Aorta (tissue), 5 donors: ENCODE measurements around the gene BLM. TPM values are rescaled to one million over a fixed set of nuclear protein-coding genes. Genes with fewer than 3 reads are reported as not detected.

Experiments used
- ATAC-seq: fragments of 200-7000 bp; cut with Tn5 transposase; one replicate; pipeline ENCODE4 v1.9.1; 2022; ENCODE audit warnings: moderate library complexity; ENCODE audit not compliant: low FRiP score
- DNase-seq, 2 donors: peaks; one replicate each; pipeline ENCODE4 v3.0.0-alpha.2; 2020
- H3K27ac ChIP-seq, 2 donors: one replicate each; pipeline ENCODE4 v1.5.1; 2013; ENCODE audit warnings: low read length in 2 of 2, mild to moderate bottlenecking in 2 of 2, moderate library complexity in 2 of 2, control low read depth in 1 of 2, inconsistent platforms in 1 of 2, low read depth in 1 of 2
- H3K27me3 ChIP-seq, 2 donors: one replicate each; pipeline ENCODE4 v1.6.1; 2013; ENCODE audit warnings: control low read depth in 1 of 2, low read length in 1 of 2, mild to moderate bottlenecking in 1 of 2, moderate library complexity in 1 of 2; ENCODE audit not compliant: insufficient read depth in 2 of 2, control insufficient read depth in 1 of 2
- H3K36me3 ChIP-seq, 2 donors: one replicate each; pipeline ENCODE4 v1.6.1; 2013; ENCODE audit warnings: control low read depth in 1 of 2, low read length in 1 of 2, mild to moderate bottlenecking in 1 of 2; ENCODE audit not compliant: insufficient read depth in 2 of 2, control insufficient read depth in 1 of 2
- H3K4me1 ChIP-seq, 2 donors: one replicate each; pipeline ENCODE4 v1.6.1; 2013; ENCODE audit warnings: low read length in 2 of 2, control low read depth in 1 of 2, mild to moderate bottlenecking in 1 of 2, moderate library complexity in 1 of 2; ENCODE audit not compliant: insufficient read depth in 2 of 2, control insufficient read depth in 1 of 2
- H3K4me3 ChIP-seq, 2 donors: one replicate each; pipeline ENCODE4 v1.5.1; 2013; ENCODE audit warnings: low read length in 2 of 2, control low read depth in 1 of 2, mild to moderate bottlenecking in 1 of 2
- H3K9me3 ChIP-seq: one replicate; pipeline ENCODE4 v1.6.1; 2013; ENCODE audit warnings: mild to moderate bottlenecking, low read length; ENCODE audit not compliant: control insufficient read depth
- WGBS, 2 donors: extraction: QIAGEN DNeasy Blood & Tissue Kit; methylation state at CpG; one replicate each; pipeline ENCODE4 v1.1.7; 2013; 5-methylcytosine and 5-hydroxymethylcytosine counted together
- intact Hi-C, 2 donors: fragments of 100-400 bp; cut with DNase I; formaldehyde crosslinking; loops; one replicate each; pipeline versions ENCODE4 v1.14.2 to v1.15.0; 2022
- polyA plus RNA-seq, 2 donors: library from polyadenylated mRNA; stranded (reverse); fragments of 200-250 nt; gene quantifications; one replicate each; pipeline ENCODE4 v1.2.3, GENCODE V29; 2013
- total RNA-seq, 2 donors: library from RNA; stranded (reverse); fragmentation: NEBNext Ultra II Directional; extraction: Animal tissue kit (Norgen Biotek cat#: 25700); gene quantifications; one replicate each; pipeline ENCODE4 v1.2.1, GENCODE V29; 2021
- donor health status: healthy with polysubstance abuse.
- donor health status: Bipolar disorder and iron deficiency.
- donor health status: DM: no; HTN: no; CAD: no.
- donor health status: DM: no; HTN: no; CAD: no.
- donor health status: DM: yes; HTN: yes; CAD: no.

BLM gene
- total and polyA plus RNA-seq, 4 donors = 0.94 to 3.2 (median 1.5) TPM; not detected in 1

DNA sequence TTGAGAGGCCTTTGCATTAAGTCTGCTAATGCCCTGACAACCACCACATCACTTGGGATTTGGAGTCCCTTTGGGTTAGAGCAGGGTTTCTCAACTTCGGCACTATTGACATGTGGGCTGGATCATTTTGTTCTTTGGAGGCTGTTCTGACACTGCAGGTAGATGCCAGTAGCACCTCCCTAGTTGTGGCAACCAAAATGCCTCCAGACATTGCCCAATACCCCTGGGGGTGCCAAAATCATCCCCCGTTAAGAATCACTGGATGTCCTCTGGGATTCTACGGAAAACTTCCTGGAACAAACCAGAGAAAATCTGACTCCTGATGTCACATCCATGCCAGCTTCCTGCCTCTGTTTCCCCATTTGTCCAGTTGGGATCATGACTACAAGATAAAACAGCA lies 37.2 kb upstream of the BLM start:
- intact Hi-C loops = no loop called here
- Histone ChIP-seq H3K4me3 (no peak overlapping the region), H3K36me3 (no peaks in the 10 kb centered on the region), H3K27ac (peak overlapping the region in 1 of 2 donors; percentile 77), H3K9me3 (no peaks in the 10 kb centered on the region), H3K4me1 (peaks cover 0 to 7% of the 10 kb centered on the region in 2 donors), H3K27me3 (no peaks in the 10 kb centered on the region)
- 79 to 84% methylated on average over 3 of the region's 3 CpGs for WGBS, 2 donors
- ATAC-seq (no peak), DNase-seq (no peak)

DNA sequence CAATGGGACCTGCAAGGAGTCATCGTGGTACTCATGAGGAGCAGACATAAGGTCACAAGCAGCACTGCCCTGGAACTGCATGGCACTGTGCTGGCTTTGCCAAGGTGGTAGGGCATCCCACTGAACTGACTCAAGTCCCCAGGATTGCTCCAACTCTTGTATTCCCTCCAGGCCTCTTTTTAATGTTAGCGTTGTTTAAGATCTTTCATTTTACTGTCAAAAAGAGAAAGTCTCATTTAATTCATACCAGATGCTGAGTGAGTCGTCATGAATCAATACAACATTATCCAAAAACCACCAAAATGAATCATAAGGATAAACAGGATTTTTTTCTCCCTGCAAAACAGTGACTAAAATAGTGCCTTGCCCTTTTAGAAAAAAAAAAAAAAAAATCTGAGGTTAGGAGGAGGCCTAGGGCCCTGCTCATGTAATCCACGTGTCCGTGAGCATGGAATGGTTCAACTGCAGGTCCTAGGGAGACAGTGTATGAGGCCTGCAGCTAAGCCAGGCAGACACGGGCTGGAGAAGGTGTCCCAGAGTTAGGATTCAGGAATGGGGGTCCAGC lies 36.7 kb upstream of the BLM start:
- H3K36me3 ChIP-seq = no peaks in the 10 kb centered on the region
- H3K27me3 ChIP-seq = no peaks in the 10 kb centered on the region
- WGBS, 2 donors = 4 to 10% methylated on average over 6 of the region's 6 CpGs
- no peaks in the 10 kb centered on the region for H3K9me3 ChIP-seq
- H3K27ac ChIP-seq = peak overlapping the region in 1 of 2 donors; percentile 77
- intact Hi-C loops = no loop called here
- ATAC-seq = peak; percentile 92
- H3K4me1 ChIP-seq = peaks cover 0 to 7% of the 10 kb centered on the region in 2 donors
- no peak overlapping the region for H3K4me3 ChIP-seq
- peak in 1 of 2 donors; percentile 66 for DNase-seq

DNA sequence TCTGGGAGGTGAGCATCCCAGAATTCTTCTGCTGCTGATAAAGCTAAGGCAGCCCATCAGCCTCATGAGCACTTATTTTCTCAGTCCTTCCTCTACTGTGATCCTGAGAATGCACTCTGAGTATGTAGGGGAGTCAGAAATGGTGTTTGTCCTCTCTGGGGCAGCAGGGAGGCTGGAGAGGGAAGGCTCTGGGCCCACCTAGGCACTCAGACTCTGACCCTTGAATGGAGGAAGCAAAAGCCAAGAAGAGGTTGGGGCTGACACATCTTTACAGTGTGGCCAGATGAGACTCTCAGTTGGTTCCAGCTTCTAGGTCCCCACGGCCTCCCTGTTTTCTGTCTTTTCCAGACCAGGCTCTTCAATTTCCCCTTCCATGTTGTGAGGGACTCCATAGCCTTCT lies 36.1 kb upstream of the BLM start:
- H3K4me3 ChIP-seq = no peak overlapping the region
- WGBS, 2 donors = 92 to 98% methylated on average over 1 of the region's 1 CpG
- intact Hi-C loops = no loop called here
- no peaks in the 10 kb centered on the region for H3K9me3 ChIP-seq
- peaks cover 0 to 7% of the 10 kb centered on the region in 2 donors for H3K4me1 ChIP-seq
- H3K36me3 ChIP-seq = no peaks in the 10 kb centered on the region
- H3K27me3 ChIP-seq = no peaks in the 10 kb centered on the region
- peak overlapping the region in 1 of 2 donors; percentile 43 for H3K27ac ChIP-seq
- ATAC-seq (peak; percentile 17), DNase-seq (no peak)

DNA sequence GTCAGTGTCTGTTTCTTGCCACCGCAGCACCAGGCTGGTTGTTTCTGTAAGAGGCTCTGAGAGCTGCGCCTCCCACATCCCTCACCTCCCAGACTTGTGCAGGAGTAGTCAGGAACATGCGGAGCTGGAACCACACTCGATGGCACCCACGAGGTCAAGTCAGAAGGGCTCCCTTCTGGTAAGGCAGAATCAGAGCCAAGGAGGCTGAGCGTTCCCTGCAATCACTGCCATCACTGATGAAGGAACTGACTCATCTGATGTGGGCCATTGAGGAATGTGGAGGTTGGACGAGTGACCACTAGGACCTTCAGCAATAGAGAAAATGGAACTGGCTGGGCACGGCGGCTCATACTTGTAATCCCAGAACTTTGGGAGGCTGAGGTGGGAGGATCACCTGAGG lies 35.7 kb upstream of the BLM start:
- Histone ChIP-seq H3K4me3 (no peak overlapping the region), H3K27ac (peak overlapping the region in 1 of 2 donors; percentile 9), H3K27me3 (no peaks in the 10 kb centered on the region), H3K36me3 (no peaks in the 10 kb centered on the region), H3K4me1 (peaks cover 0 to 7% of the 10 kb centered on the region in 2 donors), H3K9me3 (no peaks in the 10 kb centered on the region)
- DNase-seq (peak; percentile 74 to 78), ATAC-seq (peak; percentile 46)
- intact Hi-C loops = no loop called here
- 62 to 69% methylated on average over 9 of the region's 9 CpGs for WGBS, 2 donors

DNA sequence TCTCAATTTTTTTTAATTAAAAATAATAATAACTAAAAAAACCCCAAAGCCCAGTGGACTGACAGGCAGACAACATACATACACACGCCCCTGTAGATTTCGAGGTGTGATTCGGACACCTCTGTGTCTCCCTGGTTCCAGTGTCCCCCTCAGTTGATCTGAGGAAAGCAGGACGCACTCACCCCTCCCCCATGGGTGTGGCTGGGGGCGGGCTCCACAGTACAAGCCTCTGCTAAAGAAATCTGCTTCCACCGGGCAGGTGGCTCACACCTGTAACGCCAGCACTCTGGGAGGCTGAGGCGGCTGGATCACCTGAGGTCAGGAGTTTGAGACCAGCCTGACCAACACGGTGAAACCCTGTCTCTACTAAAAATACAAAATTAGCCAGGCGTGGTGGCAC lies 33.8 kb upstream of the BLM start:
- Histone ChIP-seq H3K4me3 (no peak overlapping the region), H3K4me1 (peaks cover 0 to 7% of the 10 kb centered on the region in 2 donors), H3K36me3 (no peaks in the 10 kb centered on the region), H3K27me3 (no peaks in the 10 kb centered on the region), H3K27ac (no peak overlapping the region), H3K9me3 (no peaks in the 10 kb centered on the region)
- intact Hi-C loops = no loop called here
- DNase-seq (no peak), ATAC-seq (no peak)
- WGBS, 2 donors = 88 to 91% methylated on average over 10 of the region's 10 CpGs

DNA sequence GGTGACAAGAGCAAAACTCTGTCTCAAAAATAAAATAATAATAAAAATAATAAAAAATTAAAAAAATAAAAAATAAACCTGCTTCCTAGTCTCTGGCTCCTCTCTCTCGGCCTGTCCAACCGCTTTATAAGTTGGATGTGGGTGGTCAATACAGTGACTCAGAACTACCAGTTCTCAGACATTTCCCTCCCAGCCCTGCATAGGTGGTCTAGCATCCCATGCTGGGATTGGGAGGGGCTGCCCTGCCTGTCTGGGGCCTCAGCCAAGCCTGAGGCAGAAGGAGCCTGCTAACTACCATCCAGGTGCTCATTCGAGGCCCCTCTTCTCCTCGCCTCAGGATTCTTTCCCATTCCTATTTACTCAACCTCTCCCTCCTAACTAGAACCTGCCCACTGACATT lies 33.3 kb upstream of the BLM start:
- no peaks in the 10 kb centered on the region for H3K36me3 ChIP-seq
- H3K4me3 ChIP-seq = no peak overlapping the region
- no peaks in the 10 kb centered on the region for H3K27me3 ChIP-seq
- no peak overlapping the region for H3K27ac ChIP-seq
- peaks cover 0 to 7% of the 10 kb centered on the region in 2 donors for H3K4me1 ChIP-seq
- no peak for DNase-seq
- ATAC-seq = no peak
- H3K9me3 ChIP-seq = no peaks in the 10 kb centered on the region
- intact Hi-C loops = no loop called here
- 92 to 95% methylated on average over 4 of the region's 4 CpGs for WGBS, 2 donors

DNA sequence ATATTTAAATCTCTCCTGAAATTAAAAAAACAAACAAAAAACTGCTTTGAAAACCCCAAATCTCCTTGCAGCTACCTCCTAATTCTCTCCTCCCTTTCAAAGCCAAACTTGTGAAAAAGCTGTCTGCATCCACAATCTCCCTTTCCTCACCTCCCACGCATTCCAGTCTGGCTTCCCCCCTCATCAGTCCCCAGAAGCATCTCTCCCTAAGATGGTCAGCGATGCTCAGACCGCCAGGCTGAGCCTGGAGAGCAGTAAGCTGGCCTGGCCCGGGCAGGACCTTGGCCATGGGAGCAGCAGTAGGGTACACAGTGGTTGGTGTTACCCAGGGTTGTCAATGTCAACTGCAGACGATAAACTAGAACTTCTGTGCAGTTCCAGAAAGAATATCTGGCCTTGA lies 32.9 kb upstream of the BLM start:
- no peak overlapping the region for H3K27ac ChIP-seq
- no peaks in the 10 kb centered on the region for H3K9me3 ChIP-seq
- 87 to 92% methylated on average over 5 of the region's 5 CpGs for WGBS, 2 donors
- intact Hi-C loops = no loop called here
- no peaks in the 10 kb centered on the region for H3K36me3 ChIP-seq
- DNase-seq = no peak
- peaks cover 0 to 7% of the 10 kb centered on the region in 2 donors for H3K4me1 ChIP-seq
- no peaks in the 10 kb centered on the region for H3K27me3 ChIP-seq
- H3K4me3 ChIP-seq = no peak overlapping the region
- ATAC-seq = no peak

DNA sequence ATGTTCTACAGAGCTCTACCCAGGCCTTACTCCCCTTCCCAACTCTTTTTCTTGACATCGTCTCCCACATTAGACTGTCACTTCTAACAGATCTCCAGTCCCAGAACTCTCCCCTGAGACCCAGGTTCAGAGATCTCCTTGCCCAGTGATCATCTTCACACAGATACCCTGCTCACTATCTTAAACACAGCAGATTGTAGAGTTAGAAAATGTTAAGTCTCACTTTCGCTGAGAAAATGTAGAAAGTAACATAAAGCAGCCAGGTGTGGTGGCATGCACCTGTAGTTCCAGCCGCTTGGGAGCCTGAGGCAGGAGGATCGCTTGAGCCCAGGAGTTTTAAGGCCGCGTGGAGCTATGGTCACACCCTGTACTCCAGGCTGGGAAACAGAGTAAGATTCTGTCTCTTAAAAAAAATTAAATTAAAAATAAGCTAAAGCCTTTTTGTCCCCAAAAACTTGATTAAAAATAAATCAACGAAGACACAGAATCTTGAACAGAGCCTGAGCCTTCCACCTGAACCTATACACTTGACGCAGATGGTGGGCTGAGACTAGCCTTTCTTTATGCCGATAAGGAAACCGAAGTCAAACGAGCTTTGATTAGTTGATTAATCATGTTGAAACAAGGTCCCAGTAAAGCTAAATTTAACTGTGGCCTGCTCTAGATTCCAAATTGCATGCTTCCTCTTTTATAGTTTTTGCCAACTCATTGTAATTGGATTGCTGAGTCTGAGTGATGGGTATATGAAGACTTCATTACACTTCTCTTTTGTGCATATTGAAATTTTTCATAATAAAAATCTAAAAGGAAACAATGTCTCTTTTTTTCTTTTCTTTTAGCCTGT lies 31.3 kb upstream of the BLM start:
- no peaks in the 10 kb centered on the region for H3K27me3 ChIP-seq
- intact Hi-C loops = no loop called here
- no peak for ATAC-seq

More for the DNA sequence above, 31.3 kb upstream of the BLM start:
- no peak for DNase-seq
- H3K4me3 ChIP-seq = no peak overlapping the region
- H3K36me3 ChIP-seq = no peaks in the 10 kb centered on the region
- H3K4me1 ChIP-seq = peaks cover 0 to under 1% of the 10 kb centered on the region in 2 donors
- H3K27ac ChIP-seq = no peak overlapping the region
- no peaks in the 10 kb centered on the region for H3K9me3 ChIP-seq
- WGBS, 2 donors = 83 to 88% methylated on average over 11 of the region's 11 CpGs
